HG03103 (cell line): Measurements from ENCODE around the gene FTO.
"Not testable (repeated sequence)": the region's sequence is repeated elsewhere in the genome, so short reads cannot be mapped to it uniquely, and the experiment has no call there.

Experiments used
- ATAC-seq: cut with Tn5 transposase; IDR thresholded peaks from one replicate; pipeline ENCODE4 v1.9.1; 2021; ENCODE audit warnings: low read depth; ENCODE audit not compliant: unreplicated experiment

Gene FTO

GRCh38 chr16:53703590-53704444 is at the start of gene FTO, which contains the start of gene RPGRIP1L:
TSS of gene FTO (plus strand) at chr16:53704156.
TSS of gene RPGRIP1L (minus strand) at chr16:53703859. CDS start at chr16:53700723, 3,136 bp downstream.
- peak; percentile 98 for ATAC-seq

GRCh38 chr16:53654946-53655345 is 49.0 kb upstream of the FTO start:
- no peak for ATAC-seq

GRCh38 chr16:53662072-53662471 is 41.9 kb upstream of the FTO start:
- ATAC-seq, result no peak

- peak; percentile 65 for ATAC-seq
Observed at GRCh38 chr16:53664724-53665345, 39.1 kb upstream of the FTO start.

- ATAC-seq, result no peak
Observed at GRCh38 chr16:53666786-53667415, 37.1 kb upstream of the FTO start.

GRCh38 chr16:53668869-53669268 is 35.1 kb upstream of the FTO start:
- ATAC-seq, result no peak

- no peak for ATAC-seq
Observed at GRCh38 chr16:53672461-53672860, 31.5 kb upstream of the FTO start.

- ATAC-seq, result no peak
Observed at GRCh38 chr16:53673189-53673588, 30.8 kb upstream of the FTO start.

GRCh38 chr16:53678155-53678554 is 25.8 kb upstream of the FTO start:
- no peak for ATAC-seq

- no peak for ATAC-seq
Observed at GRCh38 chr16:53678756-53679343, 25.1 kb upstream of the FTO start.

- ATAC-seq, result no peak
Observed at GRCh38 chr16:53680756-53681155, 23.2 kb upstream of the FTO start.

GRCh38 chr16:53681354-53681753 is 22.6 kb upstream of the FTO start:
- no peak for ATAC-seq

- not testable (repeated sequence) for ATAC-seq
Observed at GRCh38 chr16:53685334-53685733, 18.6 kb upstream of the FTO start.

GRCh38 chr16:53686710-53687109 is 17.2 kb upstream of the FTO start:
- no peak for ATAC-seq

- no peak for ATAC-seq
Observed at GRCh38 chr16:53689636-53690035, 14.3 kb upstream of the FTO start.

- no peak for ATAC-seq
Observed at GRCh38 chr16:53690771-53691170, 13.2 kb upstream of the FTO start.

GRCh38 chr16:53692146-53692545 is 11.8 kb upstream of the FTO start:
- ATAC-seq, result no peak

- no peak for ATAC-seq
Observed at GRCh38 chr16:53693320-53693719, 10.6 kb upstream of the FTO start.

GRCh38 chr16:53695070-53695469 is 8.9 kb upstream of the FTO start:
- ATAC-seq, result no peak

GRCh38 chr16:53698271-53698670 is 5.7 kb upstream of the FTO start:
- ATAC-seq, result not testable (repeated sequence)

GRCh38 chr16:53704445-53704813 is 473 bp downstream of the FTO start:
- no peak for ATAC-seq
